HepG2 (cell line): ENCODE data around the gene FAM161A. TPM values are rescaled to one million over a fixed set of nuclear protein-coding genes. Genes with fewer than 3 reads are reported as not detected.
A peak's percentile ranks its signal among the peaks of the same experiment; 100 is the strongest.

Experiments used
- ATAC-seq: fragments of 200-7000 bp; cut with Tn5 transposase; 3 replicates; pipeline ENCODE4 v1.9.1; 2020; ENCODE audit warnings: mild to moderate bottlenecking, moderate library complexity
- BruUV-seq: library from RNA; stranded (reverse); fragments of 400-500 nt; replicated peaks from 2 replicates; lab custom pipeline; 2021; lab: Mats Ljungman, UMichigan
- CTCF ChIA-PET: fragments of 300-600 bp; formaldehyde crosslinking; extraction: SDS; loops from one replicate; lab custom pipeline; 2021; ENCODE audit warnings: low total read pairs, inconsistent platforms, low intra/inter-chr PET ratio; lab: Yijun Ruan, JAX
- POLR2A ChIA-PET: fragments of 350-600 bp; sonication (Branson Sonifier 250); formaldehyde crosslinking; loops from one replicate; lab custom pipeline; 2020; ENCODE audit warnings: antibody characterized with exemption, inconsistent platforms; lab: Yijun Ruan, JAX
- DNase-seq: peaks from one replicate; pipeline ENCODE4 v3.0.0-alpha.2; 2015; ENCODE audit warnings: low spot score
- FAIRE-seq: peaks from 3 replicates; lab custom pipeline; 2011; peaks lifted over from hg19 to GRCh38; lab: Jason Lieb, UNC
- H2AFZ ChIP-seq: one replicate; pipeline ENCODE4 v1.6.1; 2011; ENCODE audit warnings: low read length, inconsistent platforms
- H3K27ac ChIP-seq: fragments of 300-600 bp; 3 replicates; pipeline ENCODE4 v1.8.0; 2011; ENCODE audit warnings: mixed run types, mild to moderate bottlenecking, mixed read lengths, low read length, inconsistent platforms; ENCODE audit not compliant: insufficient read depth; ENCODE audit errors: extremely low read length
- H3K27me3 ChIP-seq, 2 experiments: fragments of 200-600 bp in 1 of 2; 2 replicates in 1 of 2; 3 replicates in 1 of 2; pipeline versions ENCODE4 v1.6.0 to v1.8.0; 2011; ENCODE audit warnings: low read length in 2 of 2, mild to moderate bottlenecking in 2 of 2, moderate library complexity in 2 of 2, inconsistent platforms in 1 of 2; ENCODE audit not compliant: insufficient read depth in 2 of 2, control insufficient read depth in 1 of 2
- H3K36me3 ChIP-seq, 2 experiments: fragments of 200-600 bp in 1 of 2; replicated peaks in 1 of 2; 2 replicates in 1 of 2; 3 replicates in 1 of 2; pipeline versions ENCODE4 v1.5.1 to v1.8.0; 2011; ENCODE audit warnings: low read length in 2 of 2, inconsistent platforms in 1 of 2; ENCODE audit not compliant: insufficient read depth in 2 of 2, control insufficient read depth in 1 of 2
- H3K4me1 ChIP-seq: 2 replicates; pipeline ENCODE4 v1.5.1; 2012; ENCODE audit warnings: low read length, inconsistent platforms; ENCODE audit not compliant: insufficient read depth
- H3K4me2 ChIP-seq: 2 replicates; pipeline ENCODE4 v1.6.0; 2011; ENCODE audit warnings: low read depth, low read length, inconsistent platforms
- H3K4me3 ChIP-seq, 3 experiments: fragments of 200-600 bp in 1 of 3; sonication (generic), shearing (Covaris generic) in 1 of 3; replicated peaks in 1 of 3; 2 replicates each; pipeline ENCODE4 v1.5.1; 2011 to 2016; ENCODE audit warnings: low read length in 3 of 3, inconsistent platforms in 2 of 3, low read depth in 2 of 3, mild to moderate bottlenecking in 2 of 3, control low read depth in 1 of 3, mixed read lengths in 1 of 3; ENCODE audit not compliant: insufficient read depth in 1 of 3
- H3K79me2 ChIP-seq: one replicate; pipeline ENCODE4 v1.6.1; 2011; ENCODE audit warnings: low read length, inconsistent platforms; ENCODE audit not compliant: insufficient read depth
- H3K9ac ChIP-seq: 2 replicates; pipeline ENCODE4 v1.6.0; 2011; ENCODE audit warnings: mild to moderate bottlenecking, low read depth, low read length, inconsistent platforms; ENCODE audit not compliant: insufficient read depth
- H3K9me3 ChIP-seq: 2 replicates; pipeline ENCODE4 v1.5.1; 2012; ENCODE audit warnings: mild to moderate bottlenecking, low read length
- H4K20me1 ChIP-seq: 2 replicates; pipeline ENCODE4 v1.6.0; 2011; ENCODE audit warnings: inconsistent platforms, mild to moderate bottlenecking, low read length, moderate library complexity; ENCODE audit not compliant: insufficient read depth
- CHCHD3 ChIP-seq: sonication (generic); formaldehyde crosslinking; IDR thresholded peaks from 2 replicates; pipeline ENCODE4 v1.8.0; 2022; ENCODE audit warnings: mild to moderate bottlenecking, missing genetic modification reagents, moderate library complexity
- FOXK1 ChIP-seq: sonication (generic); formaldehyde crosslinking; IDR thresholded peaks from 2 replicates; pipeline ENCODE4 v1.4.0; 2020; ENCODE audit warnings: low read depth, missing genetic modification reagents, borderline replicate concordance
- MEIS1 ChIP-seq: sonication (generic); formaldehyde crosslinking; IDR thresholded peaks from 2 replicates; pipeline ENCODE4 v1.9.0; 2021; ENCODE audit warnings: mild to moderate bottlenecking, missing genetic modification reagents, moderate library complexity, borderline replicate concordance
- MIXL1 ChIP-seq: IDR thresholded peaks from 2 replicates; pipeline ENCODE4 v1.6.1; 2016
- NKX3-1 ChIP-seq: sonication (generic); formaldehyde crosslinking; IDR thresholded peaks from 2 replicates; pipeline ENCODE4 v1.5.0; 2020; ENCODE audit warnings: missing genetic modification reagents
- ZIK1 ChIP-seq: sonication (generic); formaldehyde crosslinking; IDR thresholded peaks from 2 replicates; pipeline ENCODE4 v1.5.0; 2020; ENCODE audit warnings: mild to moderate bottlenecking, low read depth, missing genetic modification reagents, borderline replicate concordance
- ZMYM4 ChIP-seq: sonication (generic); formaldehyde crosslinking; IDR thresholded peaks from 2 replicates; pipeline ENCODE4 v1.8.1; 2023; ENCODE audit warnings: mild to moderate bottlenecking, missing genetic modification reagents
- ZNF562 ChIP-seq: sonication (generic); formaldehyde crosslinking; IDR thresholded peaks from 2 replicates; pipeline ENCODE4 v1.8.0; 2022; ENCODE audit warnings: missing genetic modification reagents, borderline replicate concordance
- ZNF703 ChIP-seq: sonication (generic); formaldehyde crosslinking; IDR thresholded peaks from 2 replicates; pipeline ENCODE4 v1.5.1; 2020; ENCODE audit warnings: missing genetic modification reagents, mild to moderate bottlenecking, moderate library complexity, borderline replicate concordance
- ZNF749 ChIP-seq: sonication (generic); formaldehyde crosslinking; IDR thresholded peaks from 2 replicates; pipeline ENCODE4 v1.8.0; 2022; ENCODE audit warnings: mild to moderate bottlenecking, missing genetic modification reagents, moderate library complexity, borderline replicate concordance
- WGBS: methylation state at CpG from one replicate; pipeline ENCODE4 v1.1.6; 2017; ENCODE audit warnings: low lambda C conversion rate; 5-methylcytosine and 5-hydroxymethylcytosine counted together
- in situ Hi-C: cut with HindIII; loops from 2 replicates; pipeline ENCODE4 v1.10.0; 2017; ENCODE audit warnings: low pct_unique_long_range_greater_than_20kb; ENCODE audit not compliant: extremely low pct_ligation_motif_present
- intact Hi-C: fragments of 100-400 bp; cut with micrococcal nuclease; formaldehyde crosslinking; loops from one replicate; pipeline ENCODE4 v1.10.0; 2022; ENCODE audit not compliant: unreplicated experiment
- polyA plus RNA-seq, 8 experiments: library from polyadenylated mRNA; depleted of rRNA in 3 of 8; stranded (reverse) in 7 of 8; unstranded in 1 of 8; fragments of >200 nt; fragmentation: Illumina TruSeq in 4 of 8; extraction: Trizol in 4 of 8; gene quantifications; 2 replicates each; pipeline versions ENCODE4 v1.2.1 to v1.2.3, GENCODE V29; 2011 to 2016; ENCODE audit warnings: low read depth in 4 of 8, missing spikeins in 1 of 8, mixed read lengths in 1 of 8; ENCODE audit not compliant: insufficient read depth in 1 of 8
- total RNA-seq, 5 experiments: library from RNA; depleted of rRNA; stranded (reverse); fragments of >200 nt; fragmentation: Illumina TruSeq; extraction: Trizol; gene quantifications; 2 replicates each; pipeline ENCODE4 v1.2.3, GENCODE V29; 2016; ENCODE audit warnings: low read depth in 1 of 5
- TF ChIP-seq, protein P1 (sequence below): sonication (generic); formaldehyde crosslinking; IDR thresholded peaks from 2 replicates; pipeline ENCODE4 v1.8.1; 2023; ENCODE audit warnings: mild to moderate bottlenecking, moderate library complexity, missing genetic modification reagents
- TF ChIP-seq, protein P2 (sequence below): sonication (generic); formaldehyde crosslinking; IDR thresholded peaks from 2 replicates; pipeline ENCODE4 v1.5.0; 2020; ENCODE audit warnings: mild to moderate bottlenecking, low read depth, missing genetic modification reagents, borderline replicate concordance
- TF ChIP-seq, protein P3 (sequence below): IDR thresholded peaks from 2 replicates; pipeline ENCODE4 v1.6.1; 2016; ENCODE audit warnings: low read depth

The FAM161A gene
- total and polyA plus RNA-seq, 2 of the 13 experiments (the other 11 are each of a cell fraction or from before 2014, with no cell fraction given), result 2.7 to 3.4 TPM

DNA sequence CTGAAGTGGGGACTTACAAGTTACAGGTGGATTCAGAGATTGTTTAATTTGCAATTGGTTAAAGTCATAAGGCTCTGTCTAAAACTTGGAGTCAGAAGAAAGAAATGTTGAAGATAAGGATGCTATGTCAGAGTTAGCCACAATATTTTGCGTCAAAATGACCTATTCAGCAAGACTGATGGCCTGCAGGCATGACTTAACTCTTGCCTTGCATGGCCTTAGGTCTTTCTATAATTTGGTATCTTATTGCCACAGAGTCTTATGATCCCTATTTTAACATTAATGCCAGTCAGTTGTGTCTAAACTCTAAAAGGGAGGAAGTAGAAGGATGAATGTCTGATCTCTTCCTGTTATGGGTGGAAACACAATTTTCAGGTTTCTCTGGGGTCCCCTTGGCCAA, 46.4 kb upstream of the FAM161A start:
- Histone ChIP-seq H4K20me1 (no peaks in the 10 kb centered on the region), H3K9me3 (no peaks in the 10 kb centered on the region), H3K4me1 (peaks cover 7% of the 10 kb centered on the region; the same call in 1 of the 2 replicates), H3K27me3 (no peaks in the 10 kb centered on the region; a peak in 2 of 5 replicates), H3K4me3 (no peak overlapping the region), H3K36me3 (no peaks in the 10 kb centered on the region), H3K9ac (no peak overlapping the region), H3K4me2 (no peak overlapping the region), H3K27ac (no peak overlapping the region), H3K79me2 (no peaks in the 10 kb centered on the region), H2AFZ (no peak overlapping the region)
- no TSS peak for BruUV-seq
- FAIRE-seq (no peak), DNase-seq (no peak), ATAC-seq (no peak)
- TF ChIP-seq ZMYM4 (CRISPR knock-in tag) (no peak), FOXK1 (CRISPR knock-in tag) (no peak), MIXL1 (CRISPR knock-in tag) (no peak), ZNF749 (CRISPR knock-in tag) (no peak)
- TF ChIP-seq, protein P1, sequence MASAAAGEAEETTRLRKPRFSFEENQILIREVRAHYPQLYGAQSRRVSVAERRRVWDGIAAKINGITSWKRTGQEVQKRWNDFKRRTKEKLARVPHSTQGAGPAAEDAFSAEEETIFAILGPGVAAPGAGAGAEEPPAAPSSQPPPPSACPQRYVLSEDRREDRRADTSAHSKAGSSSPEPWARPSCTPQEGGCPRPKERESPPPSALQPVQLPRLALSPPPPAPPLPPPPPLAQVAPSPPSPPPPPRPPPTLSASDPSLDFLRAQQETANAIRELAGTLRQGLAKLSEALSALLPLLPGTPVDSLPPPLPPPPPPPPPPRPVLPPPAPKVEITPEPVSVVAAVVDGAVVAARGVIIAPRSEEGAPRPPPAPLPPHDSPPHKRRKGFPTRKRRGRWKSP (CRISPR knock-in tag), result no peak
- CTCF ChIA-PET, result no interaction called here
- WGBS, result 12% methylated on average over 1 of the region's 1 CpG
- POLR2A ChIA-PET, result no interaction called here
- intact Hi-C loops, result no loop called here
- in situ Hi-C loops, result no loop called here

DNA sequence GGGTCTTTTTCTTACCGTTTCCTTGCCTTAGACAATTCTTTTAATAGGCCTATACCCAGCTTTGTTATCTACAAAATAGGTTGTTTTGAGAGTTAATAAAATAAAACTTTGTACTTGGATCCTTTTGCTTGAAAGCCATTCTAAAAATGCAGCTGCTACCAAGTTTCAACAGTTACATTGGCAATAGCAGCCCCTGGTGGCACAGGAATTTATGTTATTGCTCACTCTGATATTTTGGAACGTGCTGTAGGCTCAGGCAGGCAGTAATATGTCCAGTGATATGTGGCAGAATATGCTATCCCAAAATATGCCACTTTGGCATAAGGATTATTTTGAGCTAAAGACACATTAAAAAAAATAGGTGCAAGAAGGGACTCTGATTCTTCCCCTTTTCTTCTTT, 45.0 kb upstream of the FAM161A start:
- ChIA-PET POLR2A (no interaction called here), CTCF (no interaction called here)
- Histone ChIP-seq H3K9me3 (no peaks in the 10 kb centered on the region), H3K4me2 (no peak overlapping the region), H4K20me1 (no peaks in the 10 kb centered on the region), H3K79me2 (no peaks in the 10 kb centered on the region), H2AFZ (no peak overlapping the region), H3K9ac (no peak overlapping the region), H3K27ac (no peak overlapping the region), H3K27me3 (no peaks in the 10 kb centered on the region; a peak in 2 of 5 replicates), H3K36me3 (no peaks in the 10 kb centered on the region), H3K4me1 (no peaks in the 10 kb centered on the region), H3K4me3 (no peak overlapping the region)
- BruUV-seq, result no TSS peak
- ATAC-seq (peak; percentile 83), DNase-seq (peak; percentile 46), FAIRE-seq (peak; percentile 56)
- intact Hi-C loops (no loop called here), in situ Hi-C loops (no loop called here)
- 5% methylated on average over 2 of the region's 2 CpGs for WGBS
- TF ChIP-seq, protein P2, sequence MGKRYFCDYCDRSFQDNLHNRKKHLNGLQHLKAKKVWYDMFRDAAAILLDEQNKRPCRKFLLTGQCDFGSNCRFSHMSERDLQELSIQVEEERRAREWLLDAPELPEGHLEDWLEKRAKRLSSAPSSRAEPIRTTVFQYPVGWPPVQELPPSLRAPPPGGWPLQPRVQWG (CRISPR knock-in tag), result no peak
- TF ChIP-seq MEIS1 (CRISPR knock-in tag) (no peak), CHCHD3 (CRISPR knock-in tag) (no peak), ZIK1 (CRISPR knock-in tag) (no peak), ZNF562 (no peak), NKX3-1 (no peak), ZNF703 (CRISPR knock-in tag) (no peak)
- TF ChIP-seq, protein P3, sequence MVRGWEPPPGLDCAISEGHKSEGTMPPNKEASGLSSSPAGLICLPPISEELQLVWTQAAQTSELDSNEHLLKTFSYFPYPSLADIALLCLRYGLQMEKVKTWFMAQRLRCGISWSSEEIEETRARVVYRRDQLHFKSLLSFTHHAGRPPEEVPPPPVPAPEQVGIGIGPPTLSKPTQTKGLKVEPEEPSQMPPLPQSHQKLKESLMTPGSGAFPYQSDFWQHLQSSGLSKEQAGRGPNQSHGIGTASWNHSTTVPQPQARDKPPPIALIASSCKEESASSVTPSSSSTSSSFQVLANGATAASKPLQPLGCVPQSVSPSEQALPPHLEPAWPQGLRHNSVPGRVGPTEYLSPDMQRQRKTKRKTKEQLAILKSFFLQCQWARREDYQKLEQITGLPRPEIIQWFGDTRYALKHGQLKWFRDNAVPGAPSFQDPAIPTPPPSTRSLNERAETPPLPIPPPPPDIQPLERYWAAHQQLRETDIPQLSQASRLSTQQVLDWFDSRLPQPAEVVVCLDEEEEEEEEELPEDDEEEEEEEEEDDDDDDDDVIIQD (CRISPR knock-in tag), result no peak
